Uterus (tissue), 4 donors: ENCODE measurements around the gene POLRMT. TPM values are rescaled to one million over a fixed set of nuclear protein-coding genes. Genes with fewer than 3 reads are reported as not detected.

ENCODE experiments used
- DNase-seq, 2 donors: peaks; one replicate each; pipeline ENCODE4 v3.0.0-alpha.2; 2019 to 2020
- H3K27ac ChIP-seq, 2 donors: fragments of 200-600 bp; sonication (generic); 1 replicate in 1 of 2; 2 replicates in 1 of 2; pipeline ENCODE4 v1.5.1; 2016 to 2018
- H3K27me3 ChIP-seq, 2 donors: fragments of 200-600 bp; sonication (generic); one replicate each; pipeline ENCODE4 v1.5.1; 2018 to 2019; ENCODE audit warnings: control low read depth in 1 of 2
- H3K36me3 ChIP-seq, 2 donors: fragments of 200-600 bp; sonication (generic); one replicate each; pipeline ENCODE4 v1.5.1; 2019; ENCODE audit warnings: control low read depth in 1 of 2
- H3K4me1 ChIP-seq, 2 donors: fragments of 200-600 bp; sonication (generic); one replicate each; pipeline ENCODE4 v1.5.1; 2018 to 2019; ENCODE audit warnings: control low read depth in 1 of 2
- H3K4me3 ChIP-seq, 2 donors: fragments of 200-600 bp; sonication (generic); 1 replicate in 1 of 2; 2 replicates in 1 of 2; pipeline ENCODE4 v1.5.1; 2018 to 2019; ENCODE audit warnings: mild to moderate bottlenecking in 1 of 2
- H3K9me3 ChIP-seq, 2 donors: fragments of 200-600 bp; sonication (generic); one replicate each; pipeline ENCODE4 v1.5.1; 2019; ENCODE audit warnings: control low read depth in 1 of 2
- CTCF ChIP-seq, 4 experiments: fragments of 200-600 bp in 2 of 4; fragments of 450-650 bp in 2 of 4; sonication (generic) in 2 of 4; IDR thresholded peaks; one replicate each; pipeline ENCODE4 v1.5.1; 2016 to 2019; ENCODE audit warnings: antibody characterized with exemption in 4 of 4, mild to moderate bottlenecking in 2 of 4, moderate library complexity in 1 of 4
- POLR2A ChIP-seq, 2 donors: fragments of 450-650 bp; IDR thresholded peaks; one replicate each; pipeline ENCODE4 v1.6.1; 2016; ENCODE audit warnings: antibody characterized with exemption in 2 of 2, mild to moderate bottlenecking in 1 of 2, moderate library complexity in 1 of 2
- intact Hi-C: fragments of 100-400 bp; cut with DNase I; formaldehyde crosslinking; loops from one replicate; pipeline ENCODE4 v1.15.1; 2023; ENCODE audit warnings: low total_unique reads
- total RNA-seq, 4 donors: library from RNA; depleted of rRNA in 3 of 4; stranded (reverse); fragments of >200 nt in 3 of 4; gene quantifications; one replicate each; pipeline versions ENCODE4 v1.1.0 to v1.2.4, GENCODE V29; 2014 to 2023
- donor health status: DM: yes; HTN: yes; CAD: no.

POLRMT gene
- total RNA-seq, 4 donors from 2014 or later: 10.5 to 42.0 (median 24.1) TPM

GRCh38 chr19:664913-665443 is 31.6 kb upstream of the POLRMT start:
- no peaks in the 10 kb centered on the region for H3K36me3 ChIP-seq
- H3K27ac ChIP-seq: no peak overlapping the region
- H3K27me3 ChIP-seq: no peaks in the 10 kb centered on the region
- no peak overlapping the region for H3K4me3 ChIP-seq
- intact Hi-C loops: loop anchor here (5.0 kb wide), 1 partner anchor 67 kb away; no protein-coding TSS in a partner anchor
- DNase-seq: peak; percentile 79 to 83
- H3K4me1 ChIP-seq: peaks cover 0 to 21% of the 10 kb centered on the region in 2 donors
- peak; percentile 96 to 98 (median 98) for TF ChIP-seq CTCF (IDR thresholded peaks at IDR 0.05)
- TF ChIP-seq POLR2A (IDR thresholded peaks at IDR 0.05): no peak
- no peaks in the 10 kb centered on the region for H3K9me3 ChIP-seq

- TF ChIP-seq CTCF (IDR thresholded peaks at IDR 0.05) (no peak), POLR2A (IDR thresholded peaks at IDR 0.05) (no peak)
- Histone ChIP-seq H3K36me3 (no peaks in the 10 kb centered on the region), H3K9me3 (no peaks in the 10 kb centered on the region), H3K27me3 (no peaks in the 10 kb centered on the region), H3K27ac (peak overlapping the region; percentile 91 to 93), H3K4me1 (peaks cover 0 to 31% of the 10 kb centered on the region in 2 donors), H3K4me3 (peak overlapping the region; percentile 47 to 49)
- DNase-seq: no peak
- intact Hi-C loops: no loop called here
Measured at GRCh38 chr19:663682-664117, 30.4 kb upstream of the POLRMT start.

- no peaks in the 10 kb centered on the region for H3K36me3 ChIP-seq
- peak within 1 kb of the TSS; percentile 47 to 91 for H3K4me3 ChIP-seq
- intact Hi-C loops: no loop called here
- H3K9me3 ChIP-seq: no peaks in the 10 kb centered on the region
- H3K4me1 ChIP-seq: peaks cover 0 to 33% of the 10 kb centered on the region in 2 donors
- H3K27me3 ChIP-seq: no peaks in the 10 kb centered on the region
- TF ChIP-seq CTCF (IDR thresholded peaks at IDR 0.05): peak in 2 of 4 experiments; percentile 17 to 25
- TF ChIP-seq POLR2A (IDR thresholded peaks at IDR 0.05): peak; percentile 46 to 77
- peak; percentile 93 to 94 for DNase-seq
- H3K27ac ChIP-seq: peak within 1 kb of the TSS; percentile 91 to 93
Measured at GRCh38 chr19:662962-663681, 29.8 kb upstream of the POLRMT start, which contains the start of gene RNF126. Gene RNF126 (minus strand): TSS chr19:663214. CDS start chr19:663121, 93 bp downstream.

GRCh38 chr19:662207-662961 is 29.0 kb upstream of the POLRMT start:
- intact Hi-C loops: no loop called here
- H3K9me3 ChIP-seq: no peaks in the 10 kb centered on the region
- no peak for DNase-seq
- no peak for TF ChIP-seq POLR2A (IDR thresholded peaks at IDR 0.05)
- no peak for TF ChIP-seq CTCF (IDR thresholded peaks at IDR 0.05)
- H3K27me3 ChIP-seq: no peaks in the 10 kb centered on the region
- peak overlapping the region; percentile 47 to 91 for H3K4me3 ChIP-seq
- H3K27ac ChIP-seq: peak overlapping the region; percentile 63 to 84
- H3K4me1 ChIP-seq: peaks cover 0 to 34% of the 10 kb centered on the region in 2 donors
- no peaks in the 10 kb centered on the region for H3K36me3 ChIP-seq
